HG02763 (cell line): ENCODE measurements around the gene ATP1B4.

Source experiments
- ATAC-seq: cut with Tn5 transposase; IDR thresholded peaks from one replicate; pipeline ENCODE4 v1.9.1; 2021; ENCODE audit warnings: mild to moderate bottlenecking, moderate library complexity; ENCODE audit not compliant: unreplicated experiment

Gene ATP1B4

GRCh38 chrX:120372667-120373370 is 10.9 kb downstream of the ATP1B4 start:
- no peak for ATAC-seq

- no peak for ATAC-seq
Measured at GRCh38 chrX:120377179-120377578, 15.3 kb downstream of the ATP1B4 start.

GRCh38 chrX:120377715-120378114 is 15.8 kb downstream of the ATP1B4 start:
- no peak for ATAC-seq

- ATAC-seq = no peak
Measured at GRCh38 chrX:120378570-120378969, 16.7 kb downstream of the ATP1B4 start.

- no peak for ATAC-seq
Measured at GRCh38 chrX:120379937-120380681, 18.2 kb downstream of the ATP1B4 start.

GRCh38 chrX:120380699-120381098 is 18.8 kb downstream of the ATP1B4 start:
- peak; percentile 56 for ATAC-seq

GRCh38 chrX:120401301-120401700 is 39.4 kb downstream of the ATP1B4 start:
- no peak for ATAC-seq

GRCh38 chrX:120402369-120402768 is 40.5 kb downstream of the ATP1B4 start:
- no peak for ATAC-seq

- no peak for ATAC-seq
Measured at GRCh38 chrX:120406638-120407037, 44.7 kb downstream of the ATP1B4 start.

GRCh38 chrX:120408168-120408567 is 46.3 kb downstream of the ATP1B4 start:
- no peak for ATAC-seq

GRCh38 chrX:120419463-120419862 is 57.6 kb downstream of the ATP1B4 start:
- peak; percentile 61 for ATAC-seq

- ATAC-seq = no peak
Measured at GRCh38 chrX:120426599-120426998, 64.7 kb downstream of the ATP1B4 start.

GRCh38 chrX:120428309-120428708 is 66.4 kb downstream of the ATP1B4 start:
- ATAC-seq = no peak

GRCh38 chrX:120429776-120430540 is 68.1 kb downstream of the ATP1B4 start:
- no peak for ATAC-seq
